Measurements from ENCODE around the gene FHIT.

The FHIT gene

GRCh38 chr3:59913645-59914044 is 1337.6 kb downstream of the FHIT start:
- Histone ChIP-seq H3K4me3 (ENCODE audit: low read length) (no peak overlapping the region), H3K27me3 (ENCODE audit: control insufficient read depth, insufficient read depth, low read length) (no peaks in the 10 kb centered on the region), H3K36me3 (ENCODE audit: control insufficient read depth, insufficient read depth, low read length) (no peaks in the 10 kb centered on the region)

GRCh38 chr3:59908701-59909100 is 1342.6 kb downstream of the FHIT start:
- Histone ChIP-seq H3K4me1 (ENCODE audit: control insufficient read depth, insufficient read depth, low read length) (no peaks in the 10 kb centered on the region), H3K27me3 (ENCODE audit: control insufficient read depth, insufficient read depth, low read length) (no peaks in the 10 kb centered on the region), H3K27ac (ENCODE audit: low read depth, low read length) (no peak overlapping the region), H3K4me3 (ENCODE audit: low read length) (no peak overlapping the region), H3K9ac (ENCODE audit: low read length) (no peak overlapping the region), H3K36me3 (ENCODE audit: control insufficient read depth, insufficient read depth, low read length) (no peaks in the 10 kb centered on the region)

More at GRCh38 chr3:59913645-59914044, 1337.6 kb downstream of the FHIT start:
- no peak overlapping the region for H3K27ac ChIP-seq (ENCODE audit: low read depth, low read length)
- no peaks in the 10 kb centered on the region for H3K4me1 ChIP-seq (ENCODE audit: control insufficient read depth, insufficient read depth, low read length)
- H3K9ac ChIP-seq (ENCODE audit: low read length), result no peak overlapping the region

GRCh38 chr3:59908280-59908679 is 1343.0 kb downstream of the FHIT start:
- no peak overlapping the region for H3K4me3 ChIP-seq (ENCODE audit: low read length)
- no peaks in the 10 kb centered on the region for H3K4me1 ChIP-seq (ENCODE audit: control insufficient read depth, insufficient read depth, low read length)
- H3K36me3 ChIP-seq (ENCODE audit: control insufficient read depth, insufficient read depth, low read length), result no peaks in the 10 kb centered on the region
- no peak overlapping the region for H3K27ac ChIP-seq (ENCODE audit: low read depth, low read length)
- no peak overlapping the region for H3K9ac ChIP-seq (ENCODE audit: low read length)
- no peaks in the 10 kb centered on the region for H3K27me3 ChIP-seq (ENCODE audit: control insufficient read depth, insufficient read depth, low read length)

GRCh38 chr3:59904296-59904695 is 1347.0 kb downstream of the FHIT start:
- no peaks in the 10 kb centered on the region for H3K36me3 ChIP-seq (ENCODE audit: control insufficient read depth, insufficient read depth, low read length)
- H3K9ac ChIP-seq (ENCODE audit: low read length), result no peak overlapping the region
- no peaks in the 10 kb centered on the region for H3K4me1 ChIP-seq (ENCODE audit: control insufficient read depth, insufficient read depth, low read length)
- H3K4me3 ChIP-seq (ENCODE audit: low read length), result no peak overlapping the region
- no peak overlapping the region for H3K27ac ChIP-seq (ENCODE audit: low read depth, low read length)
- no peaks in the 10 kb centered on the region for H3K27me3 ChIP-seq (ENCODE audit: control insufficient read depth, insufficient read depth, low read length)

- H3K36me3 ChIP-seq (ENCODE audit: control insufficient read depth, insufficient read depth, low read length), result no peaks in the 10 kb centered on the region
- no peaks in the 10 kb centered on the region for H3K27me3 ChIP-seq (ENCODE audit: control insufficient read depth, insufficient read depth, low read length)
- no peak overlapping the region for H3K27ac ChIP-seq (ENCODE audit: low read depth, low read length)
- no peak overlapping the region for H3K4me3 ChIP-seq (ENCODE audit: low read length)
- no peaks in the 10 kb centered on the region for H3K4me1 ChIP-seq (ENCODE audit: control insufficient read depth, insufficient read depth, low read length)
- no peak overlapping the region for H3K9ac ChIP-seq (ENCODE audit: low read length)
These were observed 1352.2 kb downstream of the FHIT start for GRCh38 chr3:59899061-59899460.

- Histone ChIP-seq H3K36me3 (ENCODE audit: control insufficient read depth, insufficient read depth, low read length) (no peaks in the 10 kb centered on the region), H3K4me1 (ENCODE audit: control insufficient read depth, insufficient read depth, low read length) (no peaks in the 10 kb centered on the region), H3K4me3 (ENCODE audit: low read length) (no peak overlapping the region), H3K27me3 (ENCODE audit: control insufficient read depth, insufficient read depth, low read length) (no peaks in the 10 kb centered on the region), H3K27ac (ENCODE audit: low read depth, low read length) (no peak overlapping the region), H3K9ac (ENCODE audit: low read length) (no peak overlapping the region)
These were observed 1355.3 kb downstream of the FHIT start for GRCh38 chr3:59895972-59896371.

GRCh38 chr3:59894425-59895121 is 1356.7 kb downstream of the FHIT start:
- H3K9ac ChIP-seq (ENCODE audit: low read length), result no peak overlapping the region
- H3K27me3 ChIP-seq (ENCODE audit: control insufficient read depth, insufficient read depth, low read length), result no peaks in the 10 kb centered on the region
- H3K36me3 ChIP-seq (ENCODE audit: control insufficient read depth, insufficient read depth, low read length), result no peaks in the 10 kb centered on the region
- H3K27ac ChIP-seq (ENCODE audit: low read depth, low read length), result no peak overlapping the region
- no peak overlapping the region for H3K4me3 ChIP-seq (ENCODE audit: low read length)
- no peaks in the 10 kb centered on the region for H3K4me1 ChIP-seq (ENCODE audit: control insufficient read depth, insufficient read depth, low read length)

- H3K27me3 ChIP-seq (ENCODE audit: control insufficient read depth, insufficient read depth, low read length), result no peaks in the 10 kb centered on the region
- H3K27ac ChIP-seq (ENCODE audit: low read depth, low read length), result no peak overlapping the region
- no peaks in the 10 kb centered on the region for H3K36me3 ChIP-seq (ENCODE audit: control insufficient read depth, insufficient read depth, low read length)
- no peak overlapping the region for H3K4me3 ChIP-seq (ENCODE audit: low read length)
- H3K4me1 ChIP-seq (ENCODE audit: control insufficient read depth, insufficient read depth, low read length), result no peaks in the 10 kb centered on the region
- no peak overlapping the region for H3K9ac ChIP-seq (ENCODE audit: low read length)
These were observed 1360.6 kb downstream of the FHIT start for GRCh38 chr3:59890639-59891038.

GRCh38 chr3:59886790-59887189 is 1364.5 kb downstream of the FHIT start:
- Histone ChIP-seq H3K27ac (ENCODE audit: low read depth, low read length) (no peak overlapping the region), H3K36me3 (ENCODE audit: control insufficient read depth, insufficient read depth, low read length) (no peaks in the 10 kb centered on the region), H3K27me3 (ENCODE audit: control insufficient read depth, insufficient read depth, low read length) (no peaks in the 10 kb centered on the region), H3K4me3 (ENCODE audit: low read length) (no peak overlapping the region), H3K4me1 (ENCODE audit: control insufficient read depth, insufficient read depth, low read length) (no peaks in the 10 kb centered on the region), H3K9ac (ENCODE audit: low read length) (no peak overlapping the region)

- Histone ChIP-seq H3K4me1 (ENCODE audit: control insufficient read depth, insufficient read depth, low read length) (no peaks in the 10 kb centered on the region), H3K36me3 (ENCODE audit: control insufficient read depth, insufficient read depth, low read length) (no peaks in the 10 kb centered on the region), H3K4me3 (ENCODE audit: low read length) (no peak overlapping the region), H3K27ac (ENCODE audit: low read depth, low read length) (no peak overlapping the region), H3K27me3 (ENCODE audit: control insufficient read depth, insufficient read depth, low read length) (no peaks in the 10 kb centered on the region), H3K9ac (ENCODE audit: low read length) (no peak overlapping the region)
These were observed 1365.3 kb downstream of the FHIT start for GRCh38 chr3:59885899-59886400.

- H3K4me3 ChIP-seq (ENCODE audit: low read length), result no peak overlapping the region
- H3K9ac ChIP-seq (ENCODE audit: low read length), result no peak overlapping the region
- H3K36me3 ChIP-seq (ENCODE audit: control insufficient read depth, insufficient read depth, low read length), result no peaks in the 10 kb centered on the region
- H3K27me3 ChIP-seq (ENCODE audit: control insufficient read depth, insufficient read depth, low read length), result no peaks in the 10 kb centered on the region
- H3K27ac ChIP-seq (ENCODE audit: low read depth, low read length), result no peak overlapping the region
- H3K4me1 ChIP-seq (ENCODE audit: control insufficient read depth, insufficient read depth, low read length), result no peaks in the 10 kb centered on the region
These were observed 1366.2 kb downstream of the FHIT start for GRCh38 chr3:59885101-59885500.

- H3K4me3 ChIP-seq (ENCODE audit: low read length), result no peak overlapping the region
- no peak overlapping the region for H3K9ac ChIP-seq (ENCODE audit: low read length)
- H3K27ac ChIP-seq (ENCODE audit: low read depth, low read length), result no peak overlapping the region
- H3K36me3 ChIP-seq (ENCODE audit: control insufficient read depth, insufficient read depth, low read length), result no peaks in the 10 kb centered on the region
- H3K4me1 ChIP-seq (ENCODE audit: control insufficient read depth, insufficient read depth, low read length), result no peaks in the 10 kb centered on the region
- no peaks in the 10 kb centered on the region for H3K27me3 ChIP-seq (ENCODE audit: control insufficient read depth, insufficient read depth, low read length)
These were observed 1366.8 kb downstream of the FHIT start for GRCh38 chr3:59884409-59884808.

GRCh38 chr3:59882746-59883145 is 1368.5 kb downstream of the FHIT start:
- Histone ChIP-seq H3K9ac (ENCODE audit: low read length) (no peak overlapping the region), H3K4me3 (ENCODE audit: low read length) (no peak overlapping the region), H3K27ac (ENCODE audit: low read depth, low read length) (no peak overlapping the region), H3K4me1 (ENCODE audit: control insufficient read depth, insufficient read depth, low read length) (no peaks in the 10 kb centered on the region), H3K36me3 (ENCODE audit: control insufficient read depth, insufficient read depth, low read length) (no peaks in the 10 kb centered on the region), H3K27me3 (ENCODE audit: control insufficient read depth, insufficient read depth, low read length) (no peaks in the 10 kb centered on the region)

Measured in rectal smooth muscle tissue (tissue), 1 donor.